Measurements from ENCODE around the gene UBE2D2.

UBE2D2 gene

DNA sequence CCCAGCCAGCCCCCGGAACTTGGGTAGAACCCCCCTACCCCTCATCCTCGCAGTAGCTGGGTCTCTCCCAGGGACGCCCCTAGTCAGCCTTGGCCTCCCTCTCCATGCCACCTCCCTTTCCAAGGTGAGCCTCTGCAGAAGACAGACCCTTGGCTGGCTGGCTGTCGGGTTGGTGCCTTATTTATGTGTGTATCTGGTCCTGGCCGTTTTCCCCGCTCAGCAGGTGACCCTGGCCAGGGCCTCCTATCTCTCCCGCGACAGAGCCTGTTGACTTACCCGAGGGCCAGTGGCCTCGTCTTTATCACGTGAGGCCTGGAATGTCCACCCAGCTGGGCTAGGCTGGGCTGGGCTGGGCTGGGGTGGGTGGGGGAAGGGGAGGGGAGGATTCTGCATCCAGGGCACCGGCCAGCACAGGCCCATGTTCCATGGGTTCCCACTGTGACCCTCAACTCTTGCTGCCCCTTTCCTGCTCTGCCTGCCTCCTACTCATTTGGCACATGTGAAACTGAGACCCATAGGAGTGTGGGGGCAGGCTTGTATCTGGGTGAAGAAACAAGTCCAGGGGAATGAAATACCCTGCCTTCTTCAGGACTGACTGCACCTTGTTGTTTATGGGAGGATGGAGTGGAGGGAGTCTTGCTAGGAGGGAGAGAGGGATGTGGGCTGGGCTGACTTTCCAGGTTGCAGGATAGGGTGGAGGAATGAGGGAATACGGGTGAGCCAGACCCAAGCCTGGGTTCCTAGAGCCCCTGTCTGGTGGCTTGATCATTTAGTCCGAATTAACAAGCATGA, 90.1 kb downstream of the UBE2D2 start:
- TF ChIP-seq, protein P1, sequence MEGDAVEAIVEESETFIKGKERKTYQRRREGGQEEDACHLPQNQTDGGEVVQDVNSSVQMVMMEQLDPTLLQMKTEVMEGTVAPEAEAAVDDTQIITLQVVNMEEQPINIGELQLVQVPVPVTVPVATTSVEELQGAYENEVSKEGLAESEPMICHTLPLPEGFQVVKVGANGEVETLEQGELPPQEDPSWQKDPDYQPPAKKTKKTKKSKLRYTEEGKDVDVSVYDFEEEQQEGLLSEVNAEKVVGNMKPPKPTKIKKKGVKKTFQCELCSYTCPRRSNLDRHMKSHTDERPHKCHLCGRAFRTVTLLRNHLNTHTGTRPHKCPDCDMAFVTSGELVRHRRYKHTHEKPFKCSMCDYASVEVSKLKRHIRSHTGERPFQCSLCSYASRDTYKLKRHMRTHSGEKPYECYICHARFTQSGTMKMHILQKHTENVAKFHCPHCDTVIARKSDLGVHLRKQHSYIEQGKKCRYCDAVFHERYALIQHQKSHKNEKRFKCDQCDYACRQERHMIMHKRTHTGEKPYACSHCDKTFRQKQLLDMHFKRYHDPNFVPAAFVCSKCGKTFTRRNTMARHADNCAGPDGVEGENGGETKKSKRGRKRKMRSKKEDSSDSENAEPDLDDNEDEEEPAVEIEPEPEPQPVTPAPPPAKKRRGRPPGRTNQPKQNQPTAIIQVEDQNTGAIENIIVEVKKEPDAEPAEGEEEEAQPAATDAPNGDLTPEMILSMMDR (IDR thresholded peaks at IDR 0.05; ENCODE audit: extremely low read depth, missing control alignments), result no peak
- DNase-seq (ENCODE audit: low spot score), result no peak

DNA sequence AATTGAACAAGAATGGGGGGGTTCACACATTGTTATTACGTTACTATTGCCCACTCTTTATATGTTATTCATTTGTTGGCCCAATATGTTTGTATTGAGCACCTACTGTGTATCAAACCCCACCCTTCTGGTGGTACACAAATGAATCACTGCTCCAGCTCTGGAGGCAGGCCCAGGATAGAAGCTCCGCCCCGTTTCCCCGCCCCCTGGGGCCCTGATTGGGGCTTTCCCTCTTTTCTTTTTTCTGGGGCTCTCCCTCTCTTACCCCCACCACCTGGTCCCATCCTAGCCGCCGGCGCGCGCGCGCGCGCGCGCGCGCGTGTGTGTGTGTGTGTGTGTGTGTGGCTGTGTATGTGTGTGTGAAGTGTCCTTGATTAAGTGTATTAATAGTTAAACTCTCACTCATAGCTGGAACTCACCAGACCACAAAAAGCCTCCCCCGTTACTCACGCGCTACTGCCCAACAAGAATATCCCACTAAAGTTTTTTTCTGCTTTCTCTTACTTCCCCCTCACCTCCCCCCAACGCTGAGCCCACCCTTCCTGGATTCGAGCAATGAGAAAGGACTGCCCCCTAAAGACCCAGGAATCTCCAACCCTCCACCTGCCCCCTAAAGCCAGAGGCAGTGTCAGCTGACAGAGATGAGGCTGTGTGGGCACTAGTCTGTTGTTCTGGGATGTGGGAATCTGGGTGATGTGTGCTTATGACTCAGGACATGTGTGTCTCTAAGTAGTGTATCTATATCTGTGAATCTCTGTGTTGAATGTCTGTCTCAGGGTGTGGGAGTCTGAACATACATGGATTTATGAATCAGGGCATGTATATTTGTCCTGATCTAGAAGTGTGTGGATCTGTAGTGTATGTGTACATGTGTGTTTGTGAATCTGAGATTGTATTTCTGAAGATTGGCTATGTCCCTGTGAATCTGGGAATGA, 91.0 kb downstream of the UBE2D2 start:
- TF ChIP-seq, protein P1 (IDR thresholded peaks at IDR 0.05; ENCODE audit: extremely low read depth, missing control alignments), result no peak
- peak; percentile 95 for DNase-seq (ENCODE audit: low spot score)

DNA sequence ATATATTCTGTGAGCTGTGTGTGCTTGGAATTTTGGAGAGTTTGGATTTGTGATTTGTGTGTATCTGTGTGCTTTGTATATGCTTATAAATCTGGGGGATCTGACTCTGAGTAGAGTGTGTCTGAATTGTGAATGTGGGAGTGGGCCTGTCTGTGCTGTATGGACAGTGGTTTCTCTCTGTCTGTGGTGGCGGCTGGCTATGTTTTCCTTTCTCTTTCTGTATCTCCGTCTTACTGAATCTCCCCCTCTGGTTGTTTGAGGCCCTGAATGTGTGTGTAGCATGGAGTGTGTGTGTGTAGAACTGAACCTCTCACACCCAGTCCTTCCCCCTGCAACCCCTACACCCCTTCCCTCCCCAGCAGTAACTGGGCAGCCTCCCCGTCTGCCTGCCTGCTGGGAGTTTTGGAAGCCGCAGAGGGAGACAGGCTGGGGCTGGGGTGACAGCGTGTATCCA, 91.7 kb downstream of the UBE2D2 start:
- DNase-seq (ENCODE audit: low spot score), result peak; percentile 78
- TF ChIP-seq, protein P1 (IDR thresholded peaks at IDR 0.05; ENCODE audit: extremely low read depth, missing control alignments), result no peak

DNA sequence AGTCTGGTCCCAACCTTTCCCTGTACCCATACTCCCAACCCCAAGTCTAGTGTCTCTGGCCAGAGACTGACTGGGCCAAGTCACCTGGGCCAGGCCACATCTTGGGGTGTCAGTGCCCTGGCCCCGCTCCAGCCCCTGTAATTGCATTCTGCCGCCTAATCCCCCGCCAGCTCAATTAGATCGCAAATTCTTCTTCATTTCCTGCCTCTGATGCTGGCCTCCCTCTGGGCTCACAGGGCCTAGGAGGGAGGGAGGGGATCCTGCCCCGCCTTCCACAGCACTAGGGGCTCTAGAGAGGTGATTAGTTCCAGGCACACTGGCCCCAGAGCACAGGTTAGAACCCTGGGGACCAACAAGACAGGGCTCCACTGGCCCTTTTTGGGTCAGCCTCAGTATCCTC, 92.5 kb downstream of the UBE2D2 start:
- TF ChIP-seq, protein P1 (IDR thresholded peaks at IDR 0.05; ENCODE audit: extremely low read depth, missing control alignments), result no peak
- DNase-seq (ENCODE audit: low spot score), result no peak

DNA sequence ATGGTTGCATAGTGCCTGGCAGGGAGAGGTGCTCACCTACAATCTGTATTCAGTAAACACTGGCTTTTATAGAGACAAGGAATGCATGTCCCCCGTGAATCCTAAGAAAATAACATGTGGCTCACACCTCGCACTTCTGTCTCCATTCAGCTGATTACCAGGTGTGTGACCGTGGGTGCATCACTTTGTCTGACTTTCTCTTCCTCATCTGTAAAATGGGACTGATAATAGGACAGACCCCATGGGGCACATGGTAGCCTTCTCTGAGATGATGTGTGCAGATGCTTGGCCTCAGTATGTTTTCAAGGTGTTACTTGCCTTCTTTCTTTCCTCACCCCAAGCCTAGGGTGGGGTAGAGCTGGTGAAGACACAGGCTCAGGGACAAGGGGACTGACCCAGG, 93.3 kb downstream of the UBE2D2 start:
- TF ChIP-seq, protein P1 (IDR thresholded peaks at IDR 0.05; ENCODE audit: extremely low read depth, missing control alignments), result no peak
- peak; percentile 37 for DNase-seq (ENCODE audit: low spot score)

DNA sequence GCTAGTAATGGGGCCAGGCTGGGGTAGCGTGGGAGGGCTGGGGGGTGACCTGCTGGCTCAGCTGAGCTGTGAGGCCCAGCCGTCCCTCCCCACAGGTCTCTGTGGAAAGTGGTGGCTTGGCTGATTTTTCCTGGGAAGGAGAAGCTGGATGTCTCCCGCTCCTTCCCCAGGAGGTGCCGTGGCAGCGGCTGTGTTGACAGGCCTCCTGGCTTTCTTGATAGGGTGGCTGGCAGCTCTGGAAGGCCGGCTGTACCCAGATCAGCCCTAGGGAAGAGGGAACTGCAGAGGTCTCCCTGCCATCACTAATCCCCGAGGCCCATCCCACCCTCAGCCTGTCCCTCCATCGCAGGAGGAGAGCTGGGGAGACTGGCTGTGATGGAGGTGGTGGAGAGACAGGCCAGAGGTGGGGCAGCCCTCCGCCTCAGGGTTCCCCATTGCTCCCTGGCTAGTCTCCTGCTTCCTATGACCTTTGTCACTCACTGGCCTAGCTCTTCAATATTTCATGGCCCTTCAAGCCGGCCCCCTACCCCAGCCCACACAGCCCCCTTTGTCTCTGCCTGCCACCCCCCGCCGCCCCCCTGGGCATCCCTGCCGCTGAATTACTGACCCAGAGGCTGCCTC, 93.8 kb downstream of the UBE2D2 start:
- DNase-seq (ENCODE audit: low spot score), result no peak
- TF ChIP-seq, protein P1 (IDR thresholded peaks at IDR 0.05; ENCODE audit: extremely low read depth, missing control alignments), result no peak

All from GM20000 (cell line).